Kidney tubule cell (primary cell): ENCODE data around the gene ZNF157.
"Not testable (repeated sequence)": the region's sequence is repeated elsewhere in the genome, so short reads cannot be mapped to it uniquely, and the experiment has no call there.

Source experiments
- DNase-seq: peaks from one replicate; pipeline ENCODE4 v3.0.0-alpha.2; 2018; ENCODE audit warnings: low spot score

Gene ZNF157

GRCh38 chrX:47370278-47370677, at the start of gene ZNF157:
Gene ZNF157, plus strand, starts transcription at chrX:47370578. Its CDS starts 91 bp downstream, at chrX:47370669.
- DNase-seq = no peak

DNA sequence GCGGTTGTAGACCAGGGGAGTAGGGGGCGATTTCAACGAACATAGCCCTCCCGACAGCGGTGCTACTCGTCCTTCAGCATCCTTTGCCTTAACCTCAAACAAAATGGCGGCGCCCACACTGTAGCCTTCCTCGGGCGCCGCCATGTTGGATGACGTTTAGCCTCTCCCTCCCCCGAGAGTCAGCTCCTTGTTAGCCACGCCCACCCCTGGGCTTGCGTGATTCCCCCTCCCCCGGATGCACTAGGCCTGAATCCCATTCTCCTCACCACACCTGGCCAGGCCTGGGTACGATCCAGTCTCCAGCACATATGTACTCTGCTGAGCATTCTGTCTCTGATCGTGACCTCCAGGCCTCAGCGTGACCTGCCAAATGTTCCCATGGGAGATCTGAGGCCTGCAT, 49.0 kb upstream of the ZNF157 start:
- DNase-seq = peak; percentile 6

DNA sequence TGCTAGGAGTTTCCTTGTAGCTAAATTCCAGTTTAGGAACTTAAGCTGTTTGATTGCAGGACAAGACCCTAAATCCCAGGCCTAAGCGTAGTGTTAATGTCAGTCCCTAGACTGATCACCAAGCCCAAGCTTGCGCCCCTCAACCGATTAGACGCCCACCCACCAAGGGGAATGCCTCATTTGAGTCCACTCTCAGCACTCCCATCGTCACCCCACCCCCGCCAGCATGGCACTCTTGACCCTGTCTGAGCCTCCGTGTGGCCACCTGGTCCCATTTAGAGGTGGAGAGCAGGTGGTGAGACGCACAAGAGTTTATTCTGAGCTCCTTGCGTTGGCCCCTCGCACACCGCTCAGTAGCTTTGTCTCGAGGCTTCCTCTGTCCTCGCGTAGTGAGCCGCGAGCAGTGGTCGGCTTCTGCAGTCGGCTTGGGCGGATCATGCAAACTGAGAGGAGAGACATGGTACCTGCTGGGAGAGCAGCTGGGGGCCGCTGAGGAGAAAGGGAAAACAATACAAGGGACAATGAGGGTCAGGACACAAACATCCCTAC, 48.5 kb upstream of the ZNF157 start:
- DNase-seq = no peak

DNA sequence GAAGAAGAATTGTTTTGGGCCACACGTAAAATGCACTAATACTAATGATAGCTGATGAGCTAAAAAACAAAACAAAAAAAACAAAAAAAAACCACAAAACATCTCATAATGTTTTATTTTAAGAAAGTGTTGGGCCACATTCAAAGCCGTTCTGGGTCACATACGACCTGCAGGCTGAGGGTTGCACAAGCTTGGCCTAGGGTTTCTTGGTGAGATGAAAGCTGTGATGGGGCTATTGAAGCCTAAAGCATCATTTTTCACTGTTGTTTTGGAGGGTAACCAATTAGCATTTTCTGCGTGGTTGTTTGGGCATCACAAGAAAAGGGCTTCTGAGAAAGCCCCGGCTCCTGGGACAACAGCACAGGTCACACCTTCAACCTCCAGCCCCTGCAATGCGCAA, 42.5 kb upstream of the ZNF157 start:
- DNase-seq = no peak

DNA sequence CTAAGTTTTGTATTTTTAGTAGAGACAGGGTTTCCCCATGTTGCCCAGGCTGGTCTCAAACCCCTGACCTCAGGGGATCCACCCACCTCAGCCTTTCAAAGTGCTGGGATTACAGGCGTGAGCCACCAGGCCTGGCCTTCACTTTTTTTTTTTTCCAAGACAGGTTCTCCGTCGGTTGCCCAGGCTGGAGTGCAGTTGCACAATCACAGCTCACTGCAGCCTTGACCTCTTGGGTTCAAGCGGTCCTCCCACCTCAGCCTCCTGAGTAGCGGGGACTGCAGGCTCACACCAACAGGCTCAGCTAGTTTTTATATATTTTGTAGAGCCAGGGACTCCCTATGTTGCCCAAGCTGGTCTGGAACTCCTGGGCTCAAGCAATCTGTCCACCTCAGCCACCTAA, 37.6 kb upstream of the ZNF157 start:
- not testable (repeated sequence) for DNase-seq

- DNase-seq = no peak
Measured at GRCh38 chrX:47351706-47352105, 18.7 kb upstream of the ZNF157 start.

DNA sequence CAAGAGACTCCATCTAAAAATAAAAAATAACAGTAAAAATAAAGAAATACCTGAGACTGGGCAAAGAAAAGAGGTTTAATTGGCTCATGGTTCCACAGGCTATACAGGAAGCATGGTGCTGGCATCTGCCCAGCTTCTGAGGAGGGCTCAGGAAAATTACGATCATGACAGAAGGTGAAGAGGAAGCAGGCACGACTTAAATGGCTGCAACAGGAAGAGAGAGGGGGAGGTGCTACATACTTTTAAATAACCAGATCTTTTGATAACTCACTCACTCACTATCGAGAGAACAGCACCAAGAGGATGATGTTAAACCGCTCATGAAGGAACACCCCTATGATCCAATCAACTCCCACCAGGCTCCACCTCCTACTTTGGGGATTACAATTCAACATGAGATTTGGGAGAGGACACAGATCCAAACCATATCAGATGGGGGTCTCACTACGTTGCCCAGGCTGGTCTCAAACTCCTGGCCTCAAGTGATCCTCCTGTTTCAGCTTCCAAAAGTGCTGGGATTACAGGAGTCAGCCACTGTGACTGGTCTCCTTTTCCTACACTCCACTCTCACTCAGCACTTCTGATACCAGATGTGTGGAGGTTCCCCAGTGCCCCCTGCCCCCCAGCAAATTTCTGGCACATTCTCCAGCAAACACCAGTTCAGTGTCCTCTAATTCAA, 11.9 kb upstream of the ZNF157 start:
- peak; percentile 22 for DNase-seq

DNA sequence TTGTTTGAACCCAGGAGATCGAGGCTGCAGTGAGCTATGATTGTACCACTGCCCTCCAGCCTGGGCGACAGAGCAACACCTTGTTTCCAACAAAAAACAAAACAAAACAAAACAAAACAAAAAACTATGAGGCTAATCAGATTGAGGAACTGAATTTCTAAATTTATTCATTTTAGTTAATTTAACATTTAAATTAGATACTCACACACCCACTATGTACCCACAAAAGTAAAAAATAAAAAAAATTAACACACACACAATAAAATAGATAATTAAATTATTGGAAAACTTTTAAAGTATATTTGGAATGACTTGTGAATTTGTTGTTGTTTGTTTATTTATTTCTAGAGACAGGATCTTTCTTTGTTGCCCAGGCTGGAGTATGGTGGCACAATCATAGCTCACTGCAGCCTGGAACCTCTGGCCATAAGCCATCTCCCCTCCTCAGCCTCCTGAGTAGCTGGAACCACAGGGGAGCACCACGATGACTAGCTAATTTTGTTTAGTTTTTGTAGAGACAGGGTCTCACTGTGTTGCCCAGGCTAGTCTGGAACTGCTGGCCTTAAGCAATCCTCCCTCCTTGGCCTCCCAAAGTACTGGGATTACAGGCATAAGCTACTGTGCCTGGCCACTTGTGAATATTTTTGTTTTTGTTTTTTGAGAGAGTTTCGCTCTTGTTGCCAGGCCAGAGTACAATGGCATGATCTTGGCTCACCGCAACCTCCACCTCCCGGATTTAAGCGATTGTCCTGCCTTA, 9.8 kb upstream of the ZNF157 start:
- no peak for DNase-seq

- peak; percentile 94 for DNase-seq
Measured at GRCh38 chrX:47361538-47362511, 8.6 kb upstream of the ZNF157 start.

DNA sequence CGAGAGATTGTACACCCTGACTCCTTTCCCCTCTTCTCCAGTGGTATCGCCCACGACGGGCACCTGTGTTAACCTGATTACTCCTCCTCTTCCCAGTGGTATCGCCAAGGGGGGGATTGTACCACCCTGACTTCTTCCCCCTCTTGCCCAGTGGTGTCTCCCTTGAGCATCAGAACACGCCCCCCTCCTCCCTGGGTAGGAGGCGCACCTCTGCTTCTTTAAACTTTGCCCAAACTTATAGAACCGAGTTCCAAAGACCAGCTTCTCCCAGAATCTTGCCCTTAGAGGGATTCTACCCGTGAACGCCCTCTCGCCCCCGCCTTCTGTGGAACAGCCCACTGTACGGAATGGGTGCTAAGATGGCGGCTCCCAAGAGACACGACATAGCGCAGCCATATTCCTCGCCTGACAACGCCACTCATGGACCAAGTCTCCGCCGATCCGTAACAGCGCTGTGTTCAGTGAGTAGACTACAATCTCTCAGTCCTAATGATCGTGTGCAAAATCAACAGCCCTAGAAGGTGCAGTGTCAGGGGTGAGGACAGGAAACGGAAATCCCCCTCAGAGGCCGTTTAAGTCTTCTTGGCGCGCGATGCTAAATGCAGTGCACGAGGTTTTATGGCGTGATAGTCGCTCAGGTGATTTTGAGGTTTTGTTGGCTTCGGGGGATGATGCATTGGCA, 4.2 kb upstream of the ZNF157 start:
- DNase-seq = peak; percentile 80

DNA sequence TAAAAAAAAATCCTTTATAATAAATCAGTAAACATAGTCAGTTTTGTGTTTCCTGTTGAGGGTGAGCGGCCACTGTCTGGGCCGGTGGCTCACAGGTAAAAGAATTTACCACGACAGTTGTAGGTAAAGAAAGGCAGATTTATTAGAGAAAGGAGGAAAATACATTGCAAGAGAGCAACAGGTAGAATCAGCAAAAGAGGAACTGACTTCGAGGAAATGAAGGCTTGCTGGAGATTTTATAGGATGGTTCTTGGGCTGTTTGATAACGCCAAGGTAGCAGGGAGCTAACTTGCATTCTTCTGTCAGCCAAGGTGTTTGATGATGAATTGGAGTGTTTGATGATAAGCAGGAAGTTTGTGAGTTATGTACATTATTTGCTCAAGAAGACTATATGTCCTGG, 2.8 kb downstream of the ZNF157 start:
- no peak for DNase-seq

GRCh38 chrX:47380268-47380667, 9.9 kb downstream of the ZNF157 start:
- no peak for DNase-seq

GRCh38 chrX:47380837-47381236, 10.5 kb downstream of the ZNF157 start:
- DNase-seq = not testable (repeated sequence)

DNA sequence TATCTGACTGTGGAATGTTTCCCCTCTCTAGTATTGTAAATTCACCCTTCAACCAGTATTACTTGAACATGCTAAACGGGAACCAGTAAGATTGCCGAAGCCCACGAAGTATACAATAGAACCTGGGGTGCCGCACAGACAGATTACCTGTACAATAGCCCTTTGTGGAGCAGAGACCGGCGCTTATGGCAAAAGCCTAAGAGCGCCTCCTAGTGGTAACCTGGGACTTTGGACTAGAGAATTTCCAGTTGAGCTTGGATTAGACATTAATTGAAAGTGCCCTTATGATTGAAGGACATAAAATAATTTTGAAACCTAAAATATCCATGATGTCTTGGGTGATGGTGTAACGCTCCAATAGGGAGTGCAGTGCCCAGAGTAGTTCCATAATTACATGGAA, 14.1 kb downstream of the ZNF157 start:
- DNase-seq = peak; percentile 69

DNA sequence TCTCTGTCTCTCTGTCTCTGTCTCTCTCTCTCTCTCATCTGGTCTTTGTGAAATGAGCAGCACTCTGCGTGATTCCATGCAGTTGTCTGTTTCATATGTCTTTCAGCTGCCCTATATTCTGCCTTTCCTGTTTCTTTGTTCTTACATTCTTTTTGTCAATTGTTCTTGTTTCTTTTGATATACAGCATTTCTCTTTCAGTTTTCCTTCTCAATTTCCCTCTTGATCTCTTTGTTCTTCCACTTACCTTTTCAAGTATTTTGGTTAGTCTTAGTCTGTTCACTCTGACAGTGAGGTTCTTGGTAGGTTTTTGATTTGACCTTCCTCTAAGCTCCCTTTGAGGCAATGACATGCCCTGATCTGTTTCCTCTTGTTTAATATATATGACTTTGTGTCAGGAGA, 20.4 kb downstream of the ZNF157 start:
- no peak for DNase-seq

GRCh38 chrX:47413179-47413594, 42.8 kb downstream of the ZNF157 start:
- no peak for DNase-seq

- peak; percentile 17 for DNase-seq
Measured at GRCh38 chrX:47420265-47420664, 49.9 kb downstream of the ZNF157 start.

GRCh38 chrX:47420962-47421361, 50.6 kb downstream of the ZNF157 start:
- no peak for DNase-seq

DNA sequence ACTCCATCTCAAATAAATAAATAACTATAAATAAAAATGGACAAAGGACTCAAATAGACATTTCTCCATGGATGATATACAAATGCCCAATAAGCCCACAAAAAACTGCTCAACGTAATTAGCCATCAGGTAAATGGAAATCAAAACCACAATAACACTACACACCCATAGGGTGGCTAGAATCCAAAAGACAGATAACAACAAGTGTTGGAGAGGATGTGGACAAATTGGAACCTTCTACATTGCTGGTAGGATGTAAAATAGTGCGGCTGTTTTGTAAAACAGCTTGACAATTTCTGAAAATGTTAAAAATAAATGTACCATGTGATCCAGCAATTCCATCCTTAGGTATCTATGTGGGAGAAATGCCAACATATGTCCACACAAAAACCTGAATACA, 52.1 kb downstream of the ZNF157 start:
- no peak for DNase-seq

GRCh38 chrX:47430925-47431324, 60.5 kb downstream of the ZNF157 start:
- DNase-seq = no peak

- no peak for DNase-seq
Measured at GRCh38 chrX:47446431-47446830, 76.1 kb downstream of the ZNF157 start.

- no peak for DNase-seq
Measured at GRCh38 chrX:47446971-47447370, 76.6 kb downstream of the ZNF157 start.
